ENCODE results near the gene TPM1.
"Not testable (repeated sequence)": the region's sequence is repeated elsewhere in the genome, so short reads cannot be mapped to it uniquely, and the experiment has no call there.

TPM1 gene

GRCh38 chr15:63099581-63099980 is 57.0 kb downstream of the TPM1 start:
- not testable (repeated sequence) for ATAC-seq

- ATAC-seq: no peak
Observed at GRCh38 chr15:63103416-63103815, 60.9 kb downstream of the TPM1 start.

GRCh38 chr15:63104727-63105126 is 62.2 kb downstream of the TPM1 start:
- ATAC-seq: no peak

- ATAC-seq: not testable (repeated sequence)
Observed at GRCh38 chr15:63105354-63105753, 62.8 kb downstream of the TPM1 start.

- ATAC-seq: no peak
Observed at GRCh38 chr15:63107895-63108546, 65.5 kb downstream of the TPM1 start.

GRCh38 chr15:63109498-63109897 is 67.0 kb downstream of the TPM1 start:
- ATAC-seq: no peak

- no peak for ATAC-seq
Observed at GRCh38 chr15:63109920-63110319, 67.4 kb downstream of the TPM1 start.

GRCh38 chr15:63110428-63111026 is 68.0 kb downstream of the TPM1 start:
- ATAC-seq: no peak

GRCh38 chr15:63111481-63111880 is 68.9 kb downstream of the TPM1 start:
- no peak for ATAC-seq

- no peak for ATAC-seq
Observed at GRCh38 chr15:63112871-63113270, 70.3 kb downstream of the TPM1 start.

- no peak for ATAC-seq
Observed at GRCh38 chr15:63114465-63114864, 71.9 kb downstream of the TPM1 start.
